ENCODE data around the gene AGAP3.

Gene AGAP3

DNA sequence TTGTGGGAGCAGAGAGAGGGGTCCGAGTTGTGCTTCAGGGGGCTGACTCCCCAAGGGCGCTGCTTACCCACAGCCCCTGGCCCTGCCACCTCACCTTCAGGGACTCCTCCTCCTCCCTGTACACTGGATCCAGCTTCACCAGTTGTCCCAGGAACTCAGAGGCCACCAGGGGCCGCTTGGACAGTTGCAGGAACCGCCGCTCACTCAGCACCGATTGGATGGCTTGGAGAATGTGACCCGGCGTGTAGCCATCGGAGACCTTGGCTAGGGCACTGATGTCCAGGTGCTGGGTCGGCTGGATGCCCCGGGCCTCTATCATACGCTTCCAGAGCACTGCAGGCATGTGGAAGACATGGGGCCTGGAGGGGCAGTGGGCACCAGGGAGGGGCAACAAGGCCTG, 105.3 kb downstream of the AGAP3 start:
- Histone ChIP-seq H2BK5ac (ENCODE audit: low read depth, low read length, poor library complexity) (no peak overlapping the region), H3K9ac (ENCODE audit: low read length) (no peak overlapping the region), H2AFZ (ENCODE audit: insufficient read depth, low read length, poor library complexity) (no peak overlapping the region), H2AK5ac (ENCODE audit: low read length) (no peak overlapping the region), H4K91ac (ENCODE audit: low read depth, low read length) (no peak overlapping the region), H2BK120ac (ENCODE audit: insufficient read depth, low read length, poor library complexity) (no peak overlapping the region), H3K27me3 (ENCODE audit: insufficient read depth, low read length) (no peaks in the 10 kb centered on the region), H3K27ac (ENCODE audit: low read depth, low read length) (no peak overlapping the region), H3K4me3 (ENCODE audit: low read depth, low read length) (no peak overlapping the region), H4K8ac (ENCODE audit: low read depth, low read length) (no peak overlapping the region), H3K4me1 (ENCODE audit: control insufficient read depth in 1 of 2, insufficient read depth in 2 of 2, low read length in 2 of 2) (no peaks in the 10 kb centered on the region), H3K36me3 (ENCODE audit: control insufficient read depth in 1 of 2, insufficient read depth in 2 of 2, low read length in 2 of 2) (no peaks in the 10 kb centered on the region), H3K14ac (ENCODE audit: low read length) (no peak overlapping the region), H3K79me1 (ENCODE audit: low read length) (no peaks in the 10 kb centered on the region), H3K79me2 (ENCODE audit: control insufficient read depth, insufficient read depth, low read length, poor library complexity) (no peaks in the 10 kb centered on the region), H3K23ac (ENCODE audit: low read length) (no peak overlapping the region), H3K18ac (ENCODE audit: low read length) (no peak overlapping the region), H4K12ac (ENCODE audit: low read depth, low read length) (no peak overlapping the region), H3K4ac (ENCODE audit: low read depth, low read length) (no peak overlapping the region), H3K4me2 (ENCODE audit: low read length) (no peak overlapping the region), H2BK12ac (ENCODE audit: low read length) (no peak overlapping the region), H3K9me3 (ENCODE audit: insufficient read depth, low read depth, low read length) (no peaks in the 10 kb centered on the region)
- DNase-seq, result peak in 1 of 2 donors; percentile 25
- WGBS (ENCODE audit: extremely low coverage, insufficient coverage, insufficient read length), result no CpG with 5 or more reads among the region's 12 CpGs

DNA sequence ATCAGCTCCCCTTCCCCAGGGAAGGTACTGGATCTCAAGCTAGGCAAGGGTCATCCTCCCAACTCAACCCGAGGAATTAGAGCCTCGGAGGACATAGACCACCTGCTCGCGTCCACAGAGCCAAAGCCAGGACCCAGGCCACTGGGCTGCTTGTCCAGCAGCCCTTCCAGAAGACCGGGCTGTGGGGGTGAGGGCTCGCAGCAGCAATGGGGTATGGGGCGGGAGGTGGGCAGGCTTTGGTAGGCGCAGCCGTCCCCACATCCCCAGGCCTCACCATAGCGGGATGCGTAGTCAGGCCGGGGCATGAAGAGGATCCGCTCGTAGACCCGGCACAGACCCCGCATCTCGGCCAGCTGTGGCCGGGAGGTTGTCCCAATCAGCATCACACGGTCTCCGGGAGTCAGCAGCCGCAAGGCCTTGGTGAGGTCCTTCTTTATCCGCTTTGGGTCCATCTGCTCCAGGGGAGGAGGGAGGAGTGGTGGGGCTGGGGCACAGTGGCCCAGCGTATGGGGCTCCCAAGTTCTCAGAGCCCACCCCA, 105.8 kb downstream of the AGAP3 start:
- H3K4me1 ChIP-seq (ENCODE audit: control insufficient read depth in 1 of 2, insufficient read depth in 2 of 2, low read length in 2 of 2), result no peaks in the 10 kb centered on the region
- no peaks in the 10 kb centered on the region for H3K79me1 ChIP-seq (ENCODE audit: low read length)
- no peak overlapping the region for H2AK5ac ChIP-seq (ENCODE audit: low read length)
- no peaks in the 10 kb centered on the region for H3K9me3 ChIP-seq (ENCODE audit: insufficient read depth, low read depth, low read length)
- no peak overlapping the region for H3K4ac ChIP-seq (ENCODE audit: low read depth, low read length)
- no peak overlapping the region for H2BK5ac ChIP-seq (ENCODE audit: low read depth, low read length, poor library complexity)
- no peak overlapping the region for H3K23ac ChIP-seq (ENCODE audit: low read length)
- H4K12ac ChIP-seq (ENCODE audit: low read depth, low read length), result no peak overlapping the region
- no peak overlapping the region for H3K4me3 ChIP-seq (ENCODE audit: low read depth, low read length)
- H3K27ac ChIP-seq (ENCODE audit: low read depth, low read length), result no peak overlapping the region
- no peak overlapping the region for H2BK12ac ChIP-seq (ENCODE audit: low read length)
- H3K18ac ChIP-seq (ENCODE audit: low read length), result no peak overlapping the region
- H4K8ac ChIP-seq (ENCODE audit: low read depth, low read length), result no peak overlapping the region
- no peak overlapping the region for H3K9ac ChIP-seq (ENCODE audit: low read length)
- no peak overlapping the region for H2BK120ac ChIP-seq (ENCODE audit: insufficient read depth, low read length, poor library complexity)
- H3K79me2 ChIP-seq (ENCODE audit: control insufficient read depth, insufficient read depth, low read length, poor library complexity), result no peaks in the 10 kb centered on the region
- H3K36me3 ChIP-seq (ENCODE audit: control insufficient read depth in 1 of 2, insufficient read depth in 2 of 2, low read length in 2 of 2), result no peaks in the 10 kb centered on the region
- H3K14ac ChIP-seq (ENCODE audit: low read length), result no peak overlapping the region
- H3K27me3 ChIP-seq (ENCODE audit: insufficient read depth, low read length), result no peaks in the 10 kb centered on the region
- no peak overlapping the region for H2AFZ ChIP-seq (ENCODE audit: insufficient read depth, low read length, poor library complexity)
- no peak overlapping the region for H4K91ac ChIP-seq (ENCODE audit: low read depth, low read length)
- DNase-seq, result no peak
- WGBS (ENCODE audit: extremely low coverage, insufficient coverage, insufficient read length), result no CpG with 5 or more reads among the region's 23 CpGs
- no peak overlapping the region for H3K4me2 ChIP-seq (ENCODE audit: low read length)

DNA sequence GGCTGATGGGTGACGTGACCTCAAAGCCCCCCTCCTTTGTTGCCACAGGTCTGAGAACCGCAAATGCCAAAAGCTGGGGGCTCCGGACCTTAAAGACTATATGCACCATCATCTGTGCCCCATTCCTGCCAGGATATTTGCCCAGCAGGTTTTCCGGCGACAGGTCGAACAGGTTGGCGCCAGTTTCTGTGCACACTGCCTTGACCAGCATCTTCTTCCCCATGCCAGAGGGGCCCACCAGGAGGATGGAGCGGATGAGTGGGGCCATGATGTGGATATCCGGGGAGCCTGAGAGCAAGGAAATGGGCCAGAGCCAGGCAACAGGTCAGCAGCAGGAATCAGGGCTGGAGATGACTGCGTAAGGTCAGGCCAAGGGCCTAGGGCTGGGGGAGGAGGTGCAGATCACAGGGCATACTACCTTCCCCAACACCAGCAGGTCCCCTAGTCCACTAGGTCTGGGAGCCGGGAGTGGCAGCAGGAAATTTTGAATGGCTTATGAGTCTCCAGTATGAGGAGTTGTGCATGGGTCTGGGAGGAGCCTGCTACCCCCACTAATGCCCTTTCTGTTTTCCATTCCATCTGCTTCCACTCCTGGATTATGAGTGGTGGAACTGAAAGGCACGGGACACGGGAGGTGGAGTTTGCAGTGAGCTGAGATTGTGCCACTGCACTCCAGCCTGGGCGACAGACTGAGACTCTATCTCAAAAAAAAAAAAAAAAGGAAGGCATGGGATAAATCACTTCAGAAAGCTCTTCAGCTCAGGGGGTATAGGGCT, 107.1 kb downstream of the AGAP3 start:
- Histone ChIP-seq H2AK5ac (ENCODE audit: low read length) (no peak overlapping the region), H3K18ac (ENCODE audit: low read length) (no peak overlapping the region), H3K4me2 (ENCODE audit: low read length) (no peak overlapping the region), H3K4me1 (ENCODE audit: control insufficient read depth in 1 of 2, insufficient read depth in 2 of 2, low read length in 2 of 2) (no peaks in the 10 kb centered on the region), H3K36me3 (ENCODE audit: control insufficient read depth in 1 of 2, insufficient read depth in 2 of 2, low read length in 2 of 2) (no peaks in the 10 kb centered on the region), H2BK5ac (ENCODE audit: low read depth, low read length, poor library complexity) (no peak overlapping the region), H3K14ac (ENCODE audit: low read length) (no peak overlapping the region), H4K12ac (ENCODE audit: low read depth, low read length) (no peak overlapping the region), H3K79me2 (ENCODE audit: control insufficient read depth, insufficient read depth, low read length, poor library complexity) (no peaks in the 10 kb centered on the region), H2BK120ac (ENCODE audit: insufficient read depth, low read length, poor library complexity) (no peak overlapping the region), H3K9me3 (ENCODE audit: insufficient read depth, low read depth, low read length) (peaks cover 1% of the 10 kb centered on the region), H3K79me1 (ENCODE audit: low read length) (no peaks in the 10 kb centered on the region), H3K4ac (ENCODE audit: low read depth, low read length) (no peak overlapping the region), H4K8ac (ENCODE audit: low read depth, low read length) (no peak overlapping the region), H3K4me3 (ENCODE audit: low read depth, low read length) (no peak overlapping the region), H3K23ac (ENCODE audit: low read length) (no peak overlapping the region), H2AFZ (ENCODE audit: insufficient read depth, low read length, poor library complexity) (no peak overlapping the region), H3K9ac (ENCODE audit: low read length) (no peak overlapping the region), H4K91ac (ENCODE audit: low read depth, low read length) (no peak overlapping the region), H3K27ac (ENCODE audit: low read depth, low read length) (no peak overlapping the region), H3K27me3 (ENCODE audit: insufficient read depth, low read length) (no peaks in the 10 kb centered on the region), H2BK12ac (ENCODE audit: low read length) (no peak overlapping the region)
- WGBS (ENCODE audit: extremely low coverage, insufficient coverage, insufficient read length), result no CpG with 5 or more reads among the region's 14 CpGs
- no peak for DNase-seq

Measured in trophoblast cell (in vitro differentiated cells and primary cell).